CD4-positive, alpha-beta T cell treated with Interleukin-6 for 4 hours (primary cell): ENCODE results near the gene YEATS4.

Experiments
- DNase-seq: peaks from one replicate; pipeline ENCODE4 v3.0.0-alpha.2; 2020; ENCODE audit warnings: mixed read lengths

YEATS4 gene

GRCh38 chr12:69396963-69397362 lies 37.4 kb downstream of the YEATS4 start:
- DNase-seq = no peak

DNA sequence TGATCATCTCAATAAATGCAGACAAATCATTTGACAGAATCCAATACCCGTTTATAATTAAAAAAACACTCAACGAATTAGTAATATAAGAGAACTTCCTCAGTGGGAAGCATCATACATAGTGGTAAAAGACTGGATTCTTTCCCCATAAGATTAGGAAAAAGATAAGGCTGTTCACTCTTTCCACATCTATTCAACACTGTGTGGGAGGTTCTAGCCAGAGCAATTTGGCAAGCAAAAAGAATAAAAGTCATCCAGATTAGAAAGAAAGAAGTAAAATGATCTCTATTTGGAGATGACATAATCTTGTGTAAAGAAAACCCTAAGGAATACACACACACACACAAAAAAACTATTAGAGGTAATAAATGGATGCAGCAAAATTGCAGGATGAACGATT lies 38.4 kb downstream of the YEATS4 start:
- DNase-seq = no peak

DNA sequence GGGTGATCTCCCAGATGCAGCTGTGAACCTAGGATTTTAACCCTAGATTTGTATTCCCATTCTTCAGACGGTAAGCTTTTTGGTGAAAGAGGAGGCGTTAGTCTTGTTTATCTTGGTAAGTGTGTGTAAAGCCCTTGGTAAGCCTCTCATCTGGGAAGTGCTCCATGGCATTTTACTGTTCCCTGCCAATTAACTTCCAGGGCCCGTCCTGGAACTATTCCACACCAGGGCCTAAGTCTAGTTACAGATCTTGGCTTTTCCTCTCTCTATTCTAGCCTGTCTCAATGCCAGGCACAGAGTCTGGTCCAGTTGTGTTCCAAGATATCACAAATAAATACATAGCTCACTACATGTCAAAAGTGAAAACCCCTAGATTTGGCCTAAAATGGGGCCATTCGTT lies 42.4 kb downstream of the YEATS4 start:
- DNase-seq = no peak

- DNase-seq = no peak
Measured at GRCh38 chr12:69404851-69405565, 45.5 kb downstream of the YEATS4 start.

- DNase-seq = no peak
Measured at GRCh38 chr12:69405566-69405865, 46.0 kb downstream of the YEATS4 start.

- no peak for DNase-seq
Measured at GRCh38 chr12:69406217-69406616, 46.7 kb downstream of the YEATS4 start.

DNA sequence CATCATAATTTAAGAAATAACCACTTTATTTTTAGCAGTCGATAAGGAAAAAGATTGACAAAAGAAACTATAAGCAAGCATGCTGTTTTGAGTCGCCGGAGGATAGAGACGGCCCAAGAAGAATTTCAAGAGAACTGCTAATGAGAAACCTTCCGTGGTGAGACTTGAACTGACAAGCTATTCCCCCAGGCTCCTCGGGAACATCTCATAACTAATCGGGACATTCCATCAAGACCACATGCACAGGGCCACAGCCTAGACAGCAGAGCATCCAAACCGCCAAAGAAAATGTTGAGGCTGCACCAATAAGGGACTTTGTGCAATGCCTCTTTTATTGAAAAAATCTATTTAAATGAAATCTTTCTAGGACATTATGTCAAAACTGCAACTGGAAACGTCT lies 51.0 kb downstream of the YEATS4 start:
- DNase-seq = no peak

DNA sequence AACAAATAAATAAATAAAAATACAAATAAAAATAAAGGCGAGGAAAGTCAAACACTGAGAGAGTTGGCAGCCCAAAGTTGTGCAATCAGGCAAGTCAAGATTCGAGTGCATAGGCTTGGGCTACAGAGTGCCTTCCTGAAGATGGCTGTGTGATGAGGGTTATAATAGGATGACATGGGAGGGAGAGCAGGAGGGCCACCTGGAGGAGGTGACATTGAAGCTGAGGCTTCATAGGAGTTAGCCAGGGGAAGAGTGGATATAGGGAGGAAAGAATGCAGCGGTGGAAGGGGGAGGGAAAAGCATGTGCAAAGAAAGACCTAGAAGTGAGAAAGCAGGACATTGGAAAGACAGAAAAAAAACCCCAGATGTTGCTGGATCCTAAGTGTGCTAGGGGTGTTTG lies 53.1 kb downstream of the YEATS4 start:
- DNase-seq = no peak

DNA sequence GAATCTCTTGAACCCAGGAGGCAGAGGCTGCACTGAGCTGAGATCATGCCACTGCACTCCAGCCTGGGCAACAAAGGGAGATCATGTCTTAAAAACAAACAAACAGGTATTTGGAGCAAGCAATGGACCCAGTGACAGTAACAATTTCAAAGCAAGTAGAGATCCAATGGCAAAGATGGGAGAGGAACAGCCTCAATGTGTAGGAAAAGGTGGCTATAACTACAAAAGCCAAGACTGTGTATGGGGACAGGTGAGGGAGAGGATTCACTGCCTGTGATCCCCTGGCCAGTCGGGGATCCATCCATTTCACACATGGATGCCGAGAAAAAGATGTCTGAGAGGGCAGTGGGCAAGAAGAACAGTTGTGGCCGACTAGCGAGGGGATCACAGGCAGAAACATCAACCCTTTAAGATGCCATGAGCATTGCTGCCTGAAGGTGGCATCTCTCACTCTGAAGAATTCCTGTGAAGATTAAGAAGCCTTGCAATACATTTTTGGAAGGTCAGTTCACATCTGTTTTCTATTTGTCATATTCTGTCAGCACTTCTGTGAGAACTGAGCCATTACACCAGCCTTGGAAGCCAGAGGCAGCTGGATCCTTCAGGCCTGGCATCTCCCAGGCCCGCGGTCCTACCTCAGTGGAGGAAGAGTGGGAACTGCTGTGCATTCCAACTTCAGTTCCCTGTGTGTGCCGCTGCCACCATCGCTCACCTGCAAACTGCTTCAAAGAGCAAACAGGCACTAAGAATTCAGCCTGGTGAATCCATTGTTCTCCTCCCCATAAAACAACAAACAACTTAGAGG lies 56.1 kb downstream of the YEATS4 start:
- DNase-seq = no peak

DNA sequence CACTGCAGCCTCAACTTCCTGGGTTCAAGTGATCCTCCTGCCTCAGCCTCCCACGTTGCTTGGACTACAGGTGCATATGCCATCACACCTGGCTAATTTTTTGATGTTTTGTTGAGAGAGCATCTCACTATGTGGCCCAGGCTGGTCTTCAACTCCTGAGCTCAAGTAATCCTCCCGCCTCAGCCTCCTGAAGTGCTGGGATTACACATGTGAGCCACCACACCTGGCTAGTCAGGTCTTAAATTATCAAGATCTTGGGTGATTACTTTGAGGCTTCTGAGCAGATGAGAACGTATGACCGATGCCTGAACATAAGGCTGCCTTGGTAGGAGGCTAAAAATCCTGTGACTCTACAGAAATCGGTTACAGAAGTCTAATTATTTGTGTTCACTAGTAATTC lies 57.7 kb downstream of the YEATS4 start:
- no peak for DNase-seq

GRCh38 chr12:69417741-69418167 lies 58.2 kb downstream of the YEATS4 start:
- no peak for DNase-seq

- no peak for DNase-seq
Measured at GRCh38 chr12:69419701-69420100, 60.2 kb downstream of the YEATS4 start.

- no peak for DNase-seq
Measured at GRCh38 chr12:69421548-69421947, 62.0 kb downstream of the YEATS4 start.

GRCh38 chr12:69423037-69423905 lies 63.7 kb downstream of the YEATS4 start:
- no peak for DNase-seq

DNA sequence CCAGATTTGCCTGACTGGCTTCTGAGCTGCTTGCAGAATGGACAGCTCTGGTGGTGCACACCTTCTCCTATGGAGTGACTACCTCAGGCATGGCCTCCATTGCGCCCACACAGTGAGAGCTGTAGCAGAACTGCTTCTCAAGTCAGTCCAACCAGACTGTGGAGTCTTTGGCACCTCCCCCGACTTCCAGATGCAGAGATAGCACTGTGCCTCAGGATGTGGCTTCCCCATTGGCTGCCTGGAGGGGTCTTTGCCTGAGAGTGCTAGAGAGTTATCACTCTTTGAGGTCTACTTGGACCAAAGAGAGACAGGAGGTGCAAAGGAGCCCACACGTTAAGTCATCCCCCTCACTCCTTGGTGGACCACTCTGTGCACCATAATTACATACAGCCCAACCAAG lies 65.9 kb downstream of the YEATS4 start:
- DNase-seq = no peak

GRCh38 chr12:69428351-69429073 lies 69.0 kb downstream of the YEATS4 start:
- DNase-seq = no peak

GRCh38 chr12:69430942-69431590 lies 71.5 kb downstream of the YEATS4 start:
- no peak for DNase-seq

GRCh38 chr12:69431591-69432222 lies 72.2 kb downstream of the YEATS4 start:
- DNase-seq = no peak

GRCh38 chr12:69433653-69434052 lies 74.1 kb downstream of the YEATS4 start:
- DNase-seq = no peak

DNA sequence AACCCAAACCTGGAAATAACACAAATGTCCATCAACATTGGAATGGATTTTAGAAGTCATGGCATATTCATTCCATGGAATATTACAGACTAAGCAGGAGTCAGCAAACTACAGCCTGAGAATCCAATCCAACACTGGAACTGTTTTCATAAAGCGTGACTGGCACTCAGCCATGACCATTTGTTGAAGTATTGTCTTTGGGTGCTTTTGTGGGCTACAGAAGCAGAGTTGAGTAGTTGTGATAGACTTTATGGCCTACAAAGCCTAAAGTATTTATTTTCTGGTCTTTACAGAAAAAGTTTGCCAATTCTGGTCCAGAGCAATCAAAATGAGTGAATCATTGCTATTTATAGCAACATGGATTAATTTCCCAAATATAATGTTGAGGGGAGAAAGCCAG lies 76.1 kb downstream of the YEATS4 start:
- no peak for DNase-seq

- DNase-seq = no peak
Measured at GRCh38 chr12:69437073-69437472, 77.5 kb downstream of the YEATS4 start.

DNA sequence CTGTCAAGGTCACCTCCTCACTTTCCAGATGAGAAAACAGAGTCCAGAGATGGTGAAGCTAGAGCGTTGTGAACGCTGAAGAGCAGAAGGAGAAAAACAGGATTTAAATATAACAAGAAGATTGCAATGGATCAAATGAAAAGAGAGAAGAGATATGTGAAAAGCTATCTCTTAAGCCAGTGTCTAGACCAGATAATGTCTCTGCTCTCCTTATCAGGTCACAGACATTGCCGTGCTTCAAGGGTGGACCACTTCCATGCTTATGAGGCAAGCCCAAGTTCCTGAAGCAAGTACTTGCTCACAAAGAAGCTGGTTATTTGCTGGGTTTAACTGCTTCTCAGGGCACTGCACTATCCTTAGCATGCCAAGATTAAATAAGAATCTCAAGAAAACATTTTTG lies 79.0 kb downstream of the YEATS4 start:
- DNase-seq = no peak
